Colonic mucosa (tissue), 4 donors: ENCODE measurements around the gene ADPRH. TPM values are rescaled to one million over a fixed set of nuclear protein-coding genes. Genes with fewer than 3 reads are reported as not detected.

Experiments
- DNase-seq: peaks from one replicate; pipeline ENCODE4 v3.0.0-alpha.2; 2020
- H3K27ac ChIP-seq: fragments of 200-600 bp; one replicate; pipeline ENCODE4 v1.8.0; 2021
- H3K27me3 ChIP-seq: fragments of 200-600 bp; one replicate; pipeline ENCODE4 v1.8.0; 2021
- H3K36me3 ChIP-seq: fragments of 200-600 bp; one replicate; pipeline ENCODE4 v1.8.0; 2021
- H3K4me1 ChIP-seq: fragments of 200-600 bp; one replicate; pipeline ENCODE4 v1.8.0; 2021; ENCODE audit warnings: mild to moderate bottlenecking
- H3K4me3 ChIP-seq: fragments of 200-600 bp; one replicate; pipeline ENCODE4 v1.8.0; 2021
- H3K9ac ChIP-seq, 2 donors: one replicate each; pipeline ENCODE4 v1.7.0; 2013; ENCODE audit warnings: control low read depth in 2 of 2, low read depth in 2 of 2, low read length in 2 of 2
- H3K9me3 ChIP-seq: fragments of 200-600 bp; one replicate; pipeline ENCODE4 v1.8.0; 2021
- intact Hi-C: fragments of 100-400 bp; cut with DNase I; formaldehyde crosslinking; loops from one replicate; pipeline ENCODE4 v1.14.1; 2022
- total RNA-seq, 2 donors: library from RNA; stranded (reverse); fragmentation: NEBNext Ultra II Directional in 1 of 2; extraction: Animal tissue kit (Norgen Biotek cat#: 25700) in 1 of 2; gene quantifications; one replicate each; pipeline ENCODE4 v1.2.1, GENCODE V29; 2021
- TF ChIP-seq, protein P1 (sequence below): fragments of 200-600 bp; IDR thresholded peaks from one replicate; pipeline ENCODE4 v1.8.0; 2022; ENCODE audit warnings: antibody characterized with exemption, mild to moderate bottlenecking
- donor health status: healthy.
- donor health status: DM: no; HTN: no; CAD: no.
- donor health status: DM: no; HTN: no; CAD: no.

Gene ADPRH
- total RNA-seq, 2 donors from 2014 or later = 2.0 to 3.3 TPM

- Histone ChIP-seq H3K4me1 (no peaks in the 10 kb centered on the region), H3K27ac (no peak overlapping the region), H3K27me3 (no peaks in the 10 kb centered on the region), H3K9me3 (no peaks in the 10 kb centered on the region), H3K9ac (no peak overlapping the region), H3K36me3 (no peaks in the 10 kb centered on the region), H3K4me3 (no peak overlapping the region)
- TF ChIP-seq, protein P1, sequence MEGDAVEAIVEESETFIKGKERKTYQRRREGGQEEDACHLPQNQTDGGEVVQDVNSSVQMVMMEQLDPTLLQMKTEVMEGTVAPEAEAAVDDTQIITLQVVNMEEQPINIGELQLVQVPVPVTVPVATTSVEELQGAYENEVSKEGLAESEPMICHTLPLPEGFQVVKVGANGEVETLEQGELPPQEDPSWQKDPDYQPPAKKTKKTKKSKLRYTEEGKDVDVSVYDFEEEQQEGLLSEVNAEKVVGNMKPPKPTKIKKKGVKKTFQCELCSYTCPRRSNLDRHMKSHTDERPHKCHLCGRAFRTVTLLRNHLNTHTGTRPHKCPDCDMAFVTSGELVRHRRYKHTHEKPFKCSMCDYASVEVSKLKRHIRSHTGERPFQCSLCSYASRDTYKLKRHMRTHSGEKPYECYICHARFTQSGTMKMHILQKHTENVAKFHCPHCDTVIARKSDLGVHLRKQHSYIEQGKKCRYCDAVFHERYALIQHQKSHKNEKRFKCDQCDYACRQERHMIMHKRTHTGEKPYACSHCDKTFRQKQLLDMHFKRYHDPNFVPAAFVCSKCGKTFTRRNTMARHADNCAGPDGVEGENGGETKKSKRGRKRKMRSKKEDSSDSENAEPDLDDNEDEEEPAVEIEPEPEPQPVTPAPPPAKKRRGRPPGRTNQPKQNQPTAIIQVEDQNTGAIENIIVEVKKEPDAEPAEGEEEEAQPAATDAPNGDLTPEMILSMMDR = no peak
- intact Hi-C loops = no loop called here
- no peak for DNase-seq
Observed at GRCh38 chr3:119571230-119571629, 8.1 kb upstream of the ADPRH start.

DNA sequence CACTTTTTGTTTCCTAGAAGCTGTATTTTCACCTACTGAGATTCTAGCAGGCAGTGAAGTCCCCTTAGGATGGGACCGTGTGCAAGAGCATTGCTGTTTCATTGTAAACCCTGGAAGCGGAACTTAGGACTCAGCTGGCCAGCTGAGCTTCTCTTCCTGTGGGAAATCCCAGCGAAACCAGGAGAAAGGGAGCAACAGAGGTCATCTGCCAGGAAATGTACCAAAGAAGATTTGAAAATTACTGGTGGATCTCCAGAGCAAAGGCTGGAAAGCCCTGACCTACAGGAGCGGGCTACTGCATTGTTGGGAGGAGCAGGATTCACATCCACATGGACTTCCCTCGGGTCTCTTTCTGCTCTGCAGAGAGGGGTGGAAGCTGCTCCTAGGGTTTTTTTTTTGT, 7.6 kb upstream of the ADPRH start:
- no peaks in the 10 kb centered on the region for H3K27me3 ChIP-seq
- no peaks in the 10 kb centered on the region for H3K4me1 ChIP-seq
- intact Hi-C loops = no loop called here
- H3K9ac ChIP-seq = no peak overlapping the region
- TF ChIP-seq, protein P1 = no peak
- H3K4me3 ChIP-seq = no peak overlapping the region
- DNase-seq = no peak
- H3K36me3 ChIP-seq = no peaks in the 10 kb centered on the region
- no peak overlapping the region for H3K27ac ChIP-seq
- no peaks in the 10 kb centered on the region for H3K9me3 ChIP-seq

DNA sequence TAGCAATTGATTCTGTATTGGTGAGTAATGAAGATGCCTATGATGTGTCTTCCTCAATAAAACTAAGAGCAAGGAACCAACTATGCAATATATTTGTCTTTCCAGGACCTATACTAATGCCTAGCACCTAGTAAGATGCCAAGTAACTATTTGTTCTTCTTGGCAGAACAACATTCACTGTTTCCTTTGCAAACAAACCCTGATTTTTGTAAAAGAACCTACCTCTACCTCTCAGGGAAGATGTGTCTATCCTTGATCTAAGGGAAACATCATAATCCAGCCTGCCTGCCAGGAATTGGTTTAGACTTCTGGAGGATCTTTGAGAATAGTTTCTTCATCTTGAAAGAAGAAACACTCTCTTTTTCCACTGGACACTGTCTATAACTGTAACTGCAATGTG, 3.8 kb upstream of the ADPRH start:
- intact Hi-C loops = no loop called here
- no peak for DNase-seq
- TF ChIP-seq, protein P1 = no peak
- Histone ChIP-seq H3K9me3 (no peaks in the 10 kb centered on the region), H3K9ac (no peak overlapping the region), H3K4me3 (no peak overlapping the region), H3K27me3 (no peaks in the 10 kb centered on the region), H3K27ac (no peak overlapping the region), H3K36me3 (no peaks in the 10 kb centered on the region), H3K4me1 (no peaks in the 10 kb centered on the region)

- intact Hi-C loops = no loop called here
- Histone ChIP-seq H3K4me3 (peak overlapping the region; percentile 58), H3K4me1 (no peaks in the 10 kb centered on the region), H3K27ac (peak overlapping the region; percentile 78), H3K9me3 (no peaks in the 10 kb centered on the region), H3K36me3 (no peaks in the 10 kb centered on the region), H3K27me3 (no peaks in the 10 kb centered on the region), H3K9ac (peak overlapping the region; percentile 66 to 76)
- TF ChIP-seq, protein P1 = no peak
- peak; percentile 32 for DNase-seq
Observed at GRCh38 chr3:119580067-119580760, 922 bp downstream of the ADPRH start.

GRCh38 chr3:119582178-119582577, 2.9 kb downstream of the ADPRH start:
- no peaks in the 10 kb centered on the region for H3K4me1 ChIP-seq
- no peak for DNase-seq
- H3K9ac ChIP-seq = no peak overlapping the region
- H3K4me3 ChIP-seq = no peak overlapping the region
- no peaks in the 10 kb centered on the region for H3K27me3 ChIP-seq
- TF ChIP-seq, protein P1 = no peak
- no peaks in the 10 kb centered on the region for H3K36me3 ChIP-seq
- intact Hi-C loops = no loop called here
- no peak overlapping the region for H3K27ac ChIP-seq
- H3K9me3 ChIP-seq = no peaks in the 10 kb centered on the region
